Muscle of leg (tissue), 11 donors: ENCODE data around the gene FMN1. TPM values are rescaled to one million over a fixed set of nuclear protein-coding genes. Genes with fewer than 3 reads are reported as not detected.
"Not testable (repeated sequence)": the region's sequence is repeated elsewhere in the genome, so short reads cannot be mapped to it uniquely, and the experiment has no call there.

ENCODE experiments used
- DNase-seq: peaks from one replicate; pipeline ENCODE4 v3.0.0; 2013
- H3K27ac ChIP-seq: one replicate; pipeline ENCODE4 v1.5.1; 2013; ENCODE audit warnings: mild to moderate bottlenecking, low read length, control low read depth
- H3K27me3 ChIP-seq: one replicate; pipeline ENCODE4 v1.6.1; 2013; ENCODE audit warnings: low read length; ENCODE audit not compliant: control insufficient read depth, insufficient read depth
- H3K36me3 ChIP-seq: one replicate; pipeline ENCODE4 v1.6.1; 2013; ENCODE audit warnings: low read length; ENCODE audit not compliant: control insufficient read depth, insufficient read depth
- H3K4me1 ChIP-seq: one replicate; pipeline ENCODE4 v1.6.1; 2013; ENCODE audit warnings: low read length; ENCODE audit not compliant: control insufficient read depth, insufficient read depth
- H3K4me3 ChIP-seq: one replicate; pipeline ENCODE4 v1.5.1; 2013; ENCODE audit warnings: low read length, control low read depth
- H3K9me3 ChIP-seq: replicated peaks from 2 replicates; pipeline ENCODE4 v1.6.1; 2013; ENCODE audit warnings: low read depth, low read length; ENCODE audit not compliant: control insufficient read depth
- WGBS: methylation state at CpG from one replicate; pipeline ENCODE4 v1.1.5; 2013; ENCODE audit warnings: missing lambda C conversion rate; ENCODE audit not compliant: insufficient coverage; 5-methylcytosine and 5-hydroxymethylcytosine counted together
- polyA plus RNA-seq, 8 donors: library from polyadenylated mRNA; unstranded; fragments of 120-200 nt; gene quantifications; one replicate each; pipeline versions ENCODE4 v1.2.1 to v1.2.3, GENCODE V29; 2013; ENCODE audit warnings: inconsistent platforms in 1 of 8, low replicate concordance in 1 of 8; ENCODE audit not compliant: insufficient read length in 8 of 8, insufficient read depth in 1 of 8
- total RNA-seq: library from RNA; stranded (reverse); fragments of 120-200 nt; gene quantifications from one replicate; pipeline ENCODE4 v1.2.4, GENCODE V29; 2013

FMN1 gene
- total and polyA plus RNA-seq, 9 donors, result 0.50 to 3.5 (median 1.0) TPM

DNA sequence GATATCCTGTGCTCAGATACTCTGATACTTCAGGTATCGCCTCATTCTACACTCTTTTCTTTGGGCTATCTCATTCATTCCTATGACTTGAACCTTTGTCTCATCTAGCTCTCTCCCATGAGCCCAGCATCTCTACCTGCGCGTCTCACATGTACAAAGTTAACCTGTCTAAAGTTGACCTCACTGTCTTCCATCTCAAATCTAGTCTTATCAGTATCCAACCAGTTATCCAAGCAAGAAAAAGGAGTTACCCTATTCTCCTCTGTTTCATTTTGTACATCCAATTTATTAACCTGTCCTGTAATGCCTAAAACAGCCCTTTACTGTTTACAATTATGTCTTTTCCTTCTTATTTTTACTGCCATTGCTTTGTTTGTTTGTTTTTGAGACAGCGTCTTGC is 342.5 kb downstream of the FMN1 start:
- H3K27ac ChIP-seq, result no peak overlapping the region
- WGBS, result 88% methylated on average over 4 of the region's 4 CpGs
- DNase-seq, result no peak
- no peak overlapping the region for H3K4me3 ChIP-seq
- no peaks in the 10 kb centered on the region for H3K36me3 ChIP-seq
- H3K9me3 ChIP-seq, result no peaks in the 10 kb centered on the region
- H3K4me1 ChIP-seq, result no peaks in the 10 kb centered on the region
- H3K27me3 ChIP-seq, result no peaks in the 10 kb centered on the region

DNA sequence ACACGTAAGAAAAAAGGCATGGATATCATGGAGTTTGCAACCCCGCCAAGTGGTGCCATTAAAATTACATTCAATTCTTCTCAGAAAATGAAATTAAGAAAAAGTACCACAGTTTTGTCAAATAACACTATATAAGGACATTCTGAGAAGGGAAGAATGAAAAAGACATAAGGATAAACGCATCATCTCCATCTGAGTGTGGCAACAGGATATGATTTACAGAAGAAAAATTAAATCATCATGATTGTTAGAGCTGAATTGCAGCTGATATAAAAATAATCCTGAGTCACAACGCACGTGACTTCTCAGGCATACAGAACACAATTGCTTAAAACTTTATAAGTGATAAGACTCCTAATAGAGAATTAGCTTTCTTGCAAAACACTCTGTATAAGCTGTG is 342.9 kb downstream of the FMN1 start:
- no peak overlapping the region for H3K4me3 ChIP-seq
- H3K9me3 ChIP-seq, result no peaks in the 10 kb centered on the region
- no CpG with 5 or more reads among the region's 5 CpGs for WGBS
- H3K27me3 ChIP-seq, result no peaks in the 10 kb centered on the region
- no peak for DNase-seq
- H3K36me3 ChIP-seq, result no peaks in the 10 kb centered on the region
- no peaks in the 10 kb centered on the region for H3K4me1 ChIP-seq
- no peak overlapping the region for H3K27ac ChIP-seq

DNA sequence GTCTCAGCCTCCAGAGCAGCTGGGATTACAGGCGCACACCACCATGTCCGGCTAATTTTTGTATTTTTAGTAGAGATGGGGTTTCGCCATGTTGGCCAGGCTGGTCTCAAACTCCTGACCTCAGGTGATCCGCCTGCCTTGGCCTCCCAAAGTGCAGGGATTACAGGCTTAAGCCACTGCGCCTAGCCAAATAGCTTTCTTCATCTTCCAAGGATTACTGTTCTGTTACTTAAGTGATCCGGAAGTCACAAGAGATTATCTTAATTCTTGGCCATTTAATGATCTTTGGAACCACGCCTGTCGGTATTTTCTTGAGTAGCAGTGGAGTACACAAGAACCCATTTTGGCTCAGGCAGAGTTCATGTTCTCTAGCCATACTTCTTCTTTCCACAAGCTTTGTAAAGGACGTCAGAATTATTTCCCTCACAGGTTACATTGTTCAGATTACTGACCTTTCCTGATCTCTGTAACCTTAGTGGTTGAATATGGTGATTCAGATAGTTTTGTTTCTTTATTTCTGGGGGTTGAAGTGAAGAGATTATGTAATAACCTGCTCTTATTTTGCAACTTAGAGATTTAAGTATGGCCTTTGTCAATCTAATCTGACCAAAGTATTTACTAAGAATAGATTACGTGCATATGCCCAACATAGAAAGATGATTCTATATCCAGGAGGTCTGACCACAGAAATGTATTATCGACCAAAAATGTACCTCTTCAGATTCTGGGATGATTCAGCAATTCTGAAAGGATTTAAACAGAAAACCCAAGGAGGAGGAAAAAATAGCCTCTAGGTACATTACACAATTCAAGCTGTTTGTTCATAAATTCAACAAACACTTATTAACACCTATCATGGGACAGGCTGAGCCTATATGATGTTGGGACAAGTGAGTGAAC is 344.5 kb downstream of the FMN1 start:
- H3K4me1 ChIP-seq, result no peaks in the 10 kb centered on the region
- H3K27ac ChIP-seq, result no peak overlapping the region
- H3K27me3 ChIP-seq, result no peaks in the 10 kb centered on the region
- WGBS, result 85% methylated on average over 4 of the region's 11 CpGs
- no peaks in the 10 kb centered on the region for H3K9me3 ChIP-seq
- no peak for DNase-seq
- H3K36me3 ChIP-seq, result no peaks in the 10 kb centered on the region
- H3K4me3 ChIP-seq, result no peak overlapping the region

- not testable (repeated sequence) for H3K9me3 ChIP-seq, H3K27ac ChIP-seq, H3K36me3 ChIP-seq, H3K27me3 ChIP-seq, H3K4me3 ChIP-seq, H3K4me1 ChIP-seq, DNase-seq
- no CpG with 5 or more reads among the region's 2 CpGs for WGBS
Observed at GRCh38 chr15:32846671-32847070, 347.8 kb downstream of the FMN1 start.

DNA sequence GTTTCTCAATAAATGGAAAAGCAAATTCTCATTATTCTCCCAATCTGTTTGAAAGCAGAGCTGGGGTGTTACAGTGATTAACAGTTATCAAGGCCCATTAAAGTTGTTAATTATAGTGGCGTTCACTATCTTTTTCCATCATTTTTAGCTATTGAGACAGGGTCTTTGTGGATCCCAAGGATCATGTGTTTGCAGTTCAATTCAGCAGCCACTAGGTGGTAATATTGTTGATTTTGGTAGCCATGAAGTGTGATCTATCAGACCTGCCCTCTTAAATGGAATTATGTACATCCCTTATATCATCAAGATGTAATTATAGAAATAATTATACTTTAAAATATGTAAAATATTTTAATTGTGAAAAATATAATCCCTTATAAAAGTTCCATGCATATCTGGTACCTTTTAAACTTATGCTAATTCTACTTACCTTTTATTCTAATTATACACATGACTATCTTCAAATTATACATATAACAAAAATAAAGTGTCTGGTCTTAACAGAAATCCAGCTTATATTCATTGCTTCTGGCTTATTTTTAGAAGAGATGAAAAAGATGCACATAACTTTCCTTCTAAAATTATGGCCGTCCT is 350.3 kb downstream of the FMN1 start:
- H3K27ac ChIP-seq, result no peak overlapping the region
- no peaks in the 10 kb centered on the region for H3K36me3 ChIP-seq
- H3K27me3 ChIP-seq, result peaks cover 5% of the 10 kb centered on the region
- no CpG with 5 or more reads among the region's 2 CpGs for WGBS
- no peak for DNase-seq
- H3K9me3 ChIP-seq, result no peaks in the 10 kb centered on the region
- no peaks in the 10 kb centered on the region for H3K4me1 ChIP-seq
- H3K4me3 ChIP-seq, result no peak overlapping the region

GRCh38 chr15:32843219-32843815 is 351.2 kb downstream of the FMN1 start:
- H3K36me3 ChIP-seq, result no peaks in the 10 kb centered on the region
- no peak overlapping the region for H3K4me3 ChIP-seq
- H3K9me3 ChIP-seq, result no peaks in the 10 kb centered on the region
- H3K27me3 ChIP-seq, result peaks cover 10% of the 10 kb centered on the region
- H3K4me1 ChIP-seq, result no peaks in the 10 kb centered on the region
- WGBS, result 33% methylated on average over 1 of the region's 6 CpGs
- H3K27ac ChIP-seq, result no peak overlapping the region
- no peak for DNase-seq

- Histone ChIP-seq H3K4me1 (no peaks in the 10 kb centered on the region), H3K4me3 (no peak overlapping the region), H3K9me3 (no peaks in the 10 kb centered on the region), H3K27me3 (peaks cover 10% of the 10 kb centered on the region), H3K27ac (no peak overlapping the region), H3K36me3 (no peaks in the 10 kb centered on the region)
- WGBS, result 55% methylated on average over 4 of the region's 6 CpGs
- DNase-seq, result no peak
Observed at GRCh38 chr15:32842081-32842480, 352.4 kb downstream of the FMN1 start.

GRCh38 chr15:32840507-32841245 is 353.8 kb downstream of the FMN1 start:
- WGBS, result 33% methylated on average over 2 of the region's 6 CpGs
- no peak for DNase-seq
- H3K4me1 ChIP-seq, result no peaks in the 10 kb centered on the region

DNA sequence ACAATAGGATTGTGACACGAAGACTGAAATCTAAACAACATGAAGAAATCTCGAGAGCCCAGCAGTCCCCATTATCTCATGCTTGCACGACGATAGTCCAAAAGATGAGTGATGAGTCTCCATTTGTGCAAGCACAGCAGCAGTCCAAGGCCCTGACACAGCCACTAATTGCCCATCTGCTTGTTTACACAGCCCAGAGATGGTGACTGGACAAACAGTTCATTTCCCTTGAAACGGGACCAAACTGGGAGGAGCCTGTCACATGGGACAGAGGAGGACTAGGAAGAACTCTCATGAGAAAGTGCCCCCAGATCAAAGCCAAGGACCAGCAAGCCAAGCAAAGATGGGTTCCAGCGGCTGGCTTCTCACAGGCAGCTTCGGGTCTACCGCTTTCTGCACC is 355.7 kb downstream of the FMN1 start:
- Histone ChIP-seq H3K27me3 (peaks cover 10% of the 10 kb centered on the region), H3K9me3 (no peaks in the 10 kb centered on the region), H3K4me1 (no peaks in the 10 kb centered on the region), H3K4me3 (no peak overlapping the region), H3K36me3 (no peaks in the 10 kb centered on the region), H3K27ac (no peak overlapping the region)
- WGBS, result 67% methylated on average over 7 of the region's 8 CpGs
- DNase-seq, result no peak

More at GRCh38 chr15:32840507-32841245, 353.8 kb downstream of the FMN1 start:
- no peak overlapping the region for H3K4me3 ChIP-seq
- H3K27ac ChIP-seq, result no peak overlapping the region
- no peaks in the 10 kb centered on the region for H3K9me3 ChIP-seq
- no peaks in the 10 kb centered on the region for H3K36me3 ChIP-seq
- H3K27me3 ChIP-seq, result peaks cover 10% of the 10 kb centered on the region

- Histone ChIP-seq H3K4me1 (no peaks in the 10 kb centered on the region), H3K4me3 (no peak overlapping the region), H3K27ac (no peak overlapping the region), H3K27me3 (peaks cover 10% of the 10 kb centered on the region), H3K36me3 (no peaks in the 10 kb centered on the region), H3K9me3 (no peaks in the 10 kb centered on the region)
- WGBS, result 81% methylated on average over 4 of the region's 7 CpGs
- no peak for DNase-seq
Observed at GRCh38 chr15:32838338-32838737, 356.2 kb downstream of the FMN1 start.
